CD4-positive, CD25-positive, alpha-beta regulatory T cell (primary cell): Measurements from ENCODE around the gene ZXDC. TPM values are rescaled to one million over a fixed set of nuclear protein-coding genes. Genes with fewer than 3 reads are reported as not detected.

Experiments used
- ATAC-seq, 2 donors: fragments of 150-1000 bp; cut with Tn5 transposase; one replicate each; pipeline ENCODE4 v1.10.0; 2021; ENCODE audit warnings: low read depth in 2 of 2, moderate number of reproducible peaks in 2 of 2, moderate library complexity in 1 of 2
- DNase-seq, 3 donors: peaks; one replicate each; pipeline versions ENCODE4 v3.0.0 to v3.0.0-alpha.2; 2012 to 2022; ENCODE audit warnings: mixed read lengths in 1 of 3
- H3K27ac ChIP-seq: one replicate; pipeline ENCODE4 v1.7.0; 2013; ENCODE audit warnings: mild to moderate bottlenecking, low read length; ENCODE audit not compliant: insufficient read depth, poor library complexity, severe bottlenecking
- H3K27me3 ChIP-seq: one replicate; pipeline ENCODE4 v1.7.0; 2013; ENCODE audit warnings: low read length; ENCODE audit not compliant: control insufficient read depth, insufficient read depth
- H3K36me3 ChIP-seq: one replicate; pipeline ENCODE4 v1.7.0; 2013; ENCODE audit warnings: mild to moderate bottlenecking, low read length, moderate library complexity; ENCODE audit not compliant: control insufficient read depth, insufficient read depth
- H3K4me1 ChIP-seq: 2 replicates; pipeline ENCODE4 v1.7.0; 2013; ENCODE audit warnings: mild to moderate bottlenecking, low read length; ENCODE audit not compliant: insufficient read depth, control insufficient read depth, poor library complexity, severe bottlenecking
- H3K4me3 ChIP-seq: one replicate; pipeline ENCODE4 v1.7.0; 2013; ENCODE audit warnings: low read depth, mild to moderate bottlenecking, low read length, moderate library complexity
- H3K9me3 ChIP-seq, 2 experiments: 1 replicate in 1 of 2; 2 replicates in 1 of 2; pipeline ENCODE4 v1.7.0; 2013; ENCODE audit warnings: low read length in 2 of 2, mild to moderate bottlenecking in 1 of 2, moderate library complexity in 1 of 2; ENCODE audit not compliant: control insufficient read depth in 2 of 2
- H3K27ac Mint-ChIP-seq, 3 donors: one replicate each; pipeline ENCODE4 v1.8.0; 2020 to 2022; ENCODE audit warnings: mild to moderate bottlenecking in 3 of 3, mixed read lengths in 3 of 3, moderate library complexity in 2 of 3
- H3K27me3 Mint-ChIP-seq: one replicate; pipeline ENCODE4 v1.8.0; 2022; ENCODE audit warnings: mild to moderate bottlenecking, mixed read lengths
- H3K36me3 Mint-ChIP-seq: one replicate; pipeline ENCODE4 v1.8.0; 2020; ENCODE audit warnings: mixed read lengths
- H3K4me1 Mint-ChIP-seq, 4 donors: one replicate each; pipeline ENCODE4 v1.8.0; 2020 to 2022; ENCODE audit warnings: mixed read lengths in 4 of 4, mild to moderate bottlenecking in 1 of 4
- H3K4me3 Mint-ChIP-seq, 4 donors: one replicate each; pipeline ENCODE4 v1.8.0; 2020 to 2022; ENCODE audit warnings: mild to moderate bottlenecking in 4 of 4, mixed read lengths in 4 of 4, moderate library complexity in 3 of 4
- H3K9me3 Mint-ChIP-seq, 7 donors: one replicate each; pipeline ENCODE4 v1.8.0; 2020 to 2022; ENCODE audit warnings: mixed read lengths in 7 of 7, mild to moderate bottlenecking in 3 of 7, moderate library complexity in 2 of 7
- polyA plus RNA-seq, 4 donors: library from polyadenylated mRNA; unstranded; fragments of 300-500 nt; fragmentation: Illumina TruSeq; gene quantifications; one replicate each; pipeline ENCODE4 v1.2.3, GENCODE V29; 2021
- total RNA-seq: library from RNA; stranded (reverse); gene quantifications from one replicate; pipeline ENCODE4 v1.2.3, GENCODE V29; 2022

ZXDC gene
- total and polyA plus RNA-seq, 5 donors from 2014 or later: 11.4 to 59.8 (median 12.4) TPM

DNA sequence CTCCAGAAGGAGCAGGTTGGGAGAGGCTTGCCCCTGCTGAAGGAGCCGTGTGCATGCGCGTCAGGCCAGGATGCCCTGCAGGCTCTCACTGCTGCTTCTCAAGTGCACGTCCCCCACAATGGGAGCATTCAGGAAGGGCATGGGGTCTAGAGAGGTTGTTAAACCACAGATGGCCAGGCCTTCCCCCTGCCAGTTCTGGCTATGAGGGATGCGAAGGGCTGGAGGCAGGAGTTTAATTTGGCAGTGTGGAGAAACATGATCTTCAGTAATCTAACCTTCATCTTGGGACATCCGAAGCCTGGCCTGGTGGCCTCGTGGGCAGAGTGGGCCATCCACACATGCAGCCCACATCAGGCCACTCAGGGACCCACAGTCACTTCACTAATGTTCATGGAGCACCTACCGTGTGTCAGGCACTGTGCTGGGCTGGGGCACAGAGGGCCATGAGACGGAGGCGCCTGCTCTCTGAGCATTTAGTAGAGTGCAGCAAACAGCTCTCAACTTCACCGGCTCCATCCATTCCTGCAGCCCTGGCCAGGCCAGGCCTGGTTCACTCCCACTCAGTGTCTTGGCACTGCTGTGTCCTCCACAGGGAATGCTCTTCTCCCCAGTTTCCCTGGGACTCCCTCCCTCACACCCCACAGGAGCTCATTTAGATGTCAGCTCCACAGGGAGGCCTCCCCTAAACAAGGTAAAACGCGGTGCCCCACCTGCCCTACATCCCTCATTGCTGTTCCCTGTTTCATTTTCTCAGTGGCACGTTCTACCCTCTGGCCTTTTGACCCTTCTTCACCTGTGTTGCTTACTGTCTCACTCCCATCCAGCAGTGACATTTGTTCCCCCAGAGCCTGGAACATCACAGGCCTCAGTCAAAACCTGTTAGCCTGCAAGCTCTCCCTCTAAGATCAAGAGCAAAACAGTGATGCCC is 77.0 kb downstream of the ZXDC start:
- Histone ChIP-seq H3K4me3 (no peak overlapping the region), H3K36me3 (no peaks in the 10 kb centered on the region), H3K9me3 (no peaks in the 10 kb centered on the region), H3K4me1 (no peaks in the 10 kb centered on the region), H3K27ac (no peak overlapping the region), H3K27me3 (peaks cover 2% of the 10 kb centered on the region)
- no peak for DNase-seq
- ATAC-seq: no peak
- Mint-ChIP-seq H3K27me3 (peaks cover 6% of the 10 kb centered on the region), H3K36me3 (no peaks in the 10 kb centered on the region), H3K4me1 (no peaks in the 10 kb centered on the region), H3K9me3 (peaks cover 0 to 2% (median 0%) of the 10 kb centered on the region in 7 donors), H3K27ac (no peak overlapping the region), H3K4me3 (no peak overlapping the region)

- no peaks in the 10 kb centered on the region for H3K4me1 ChIP-seq
- H3K4me3 ChIP-seq: no peak overlapping the region
- no peak overlapping the region for H3K27ac Mint-ChIP-seq
- H3K36me3 Mint-ChIP-seq: no peaks in the 10 kb centered on the region
- peaks cover 4% of the 10 kb centered on the region for H3K27me3 ChIP-seq
- no peaks in the 10 kb centered on the region for H3K4me1 Mint-ChIP-seq
- no peak for DNase-seq
- no peak overlapping the region for H3K4me3 Mint-ChIP-seq
- H3K9me3 ChIP-seq: no peaks in the 10 kb centered on the region
- H3K9me3 Mint-ChIP-seq: peaks cover 0 to 2% (median 0%) of the 10 kb centered on the region in 7 donors
- no peak for ATAC-seq
- H3K27ac ChIP-seq: no peak overlapping the region
- no peaks in the 10 kb centered on the region for H3K36me3 ChIP-seq
- peaks cover 6% of the 10 kb centered on the region for H3K27me3 Mint-ChIP-seq
These were observed 77.9 kb downstream of the ZXDC start for GRCh38 chr3:126397610-126398422.

DNA sequence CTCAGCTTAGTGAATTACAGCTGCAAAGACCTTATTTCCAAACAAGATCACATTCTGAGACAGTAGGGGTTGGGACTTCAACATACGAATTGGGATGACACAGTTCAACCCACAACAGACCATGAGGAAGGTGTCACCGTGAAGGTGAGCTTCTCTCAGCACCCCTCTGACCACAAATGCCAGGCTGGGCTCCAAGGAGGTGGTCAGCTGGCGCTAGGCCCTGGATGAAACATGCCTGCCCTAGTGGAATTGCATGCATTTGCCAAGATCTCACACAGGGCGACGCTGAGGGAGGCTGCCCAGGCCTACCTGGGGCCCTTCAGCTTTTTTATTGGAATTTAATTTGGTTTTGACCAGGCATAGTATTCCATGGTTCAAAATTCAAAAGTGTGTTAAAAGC is 79.2 kb downstream of the ZXDC start:
- H3K36me3 Mint-ChIP-seq: no peaks in the 10 kb centered on the region
- no peaks in the 10 kb centered on the region for H3K36me3 ChIP-seq

DNA sequence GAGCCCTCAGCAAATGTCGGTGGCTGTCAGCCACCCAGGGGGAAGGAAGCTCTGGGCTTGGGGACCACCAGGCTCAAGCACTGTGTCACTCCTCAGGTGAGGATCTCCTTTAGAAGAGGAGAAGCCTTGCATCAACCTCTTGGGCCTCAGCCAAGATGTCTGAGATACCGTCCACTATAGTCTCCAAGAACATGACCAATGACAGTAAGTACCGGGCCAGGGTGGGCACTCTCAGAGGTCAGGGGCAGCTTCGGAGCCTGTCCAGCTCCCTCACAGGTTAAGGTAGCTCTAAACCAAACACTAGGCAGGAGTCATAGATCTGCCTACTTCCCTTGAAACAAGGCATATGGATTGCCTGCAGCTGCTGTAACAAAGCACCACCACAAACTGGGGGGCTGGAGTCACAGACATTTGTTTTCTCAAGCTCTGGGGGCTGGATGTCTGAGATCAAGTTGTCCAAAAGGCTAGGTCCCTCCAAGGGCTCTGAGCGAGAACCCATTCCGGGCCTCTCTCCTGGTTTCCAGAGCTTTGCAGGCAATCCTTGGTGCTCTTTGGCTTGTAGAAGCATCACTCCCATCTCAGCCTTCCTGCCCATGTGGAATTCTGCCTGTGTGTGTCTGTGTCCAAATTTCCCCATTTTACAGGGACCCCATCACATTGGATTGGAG is 79.7 kb downstream of the ZXDC start:
- Histone ChIP-seq H3K4me1 (no peaks in the 10 kb centered on the region), H3K4me3 (no peak overlapping the region), H3K27ac (no peak overlapping the region), H3K27me3 (peaks cover 4% of the 10 kb centered on the region), H3K9me3 (no peaks in the 10 kb centered on the region), H3K36me3 (no peaks in the 10 kb centered on the region)
- no peak for ATAC-seq
- Mint-ChIP-seq H3K9me3 (peaks cover 0 to 2% (median 0%) of the 10 kb centered on the region in 7 donors), H3K4me3 (no peak overlapping the region), H3K27ac (no peak overlapping the region), H3K4me1 (no peaks in the 10 kb centered on the region), H3K36me3 (no peaks in the 10 kb centered on the region), H3K27me3 (peaks cover 19% of the 10 kb centered on the region)
- DNase-seq: no peak

More for the DNA sequence above, 79.2 kb downstream of the ZXDC start:
- Mint-ChIP-seq H3K4me1 (no peaks in the 10 kb centered on the region), H3K27ac (no peak overlapping the region), H3K9me3 (peaks cover 0 to 2% (median 0%) of the 10 kb centered on the region in 7 donors), H3K4me3 (no peak overlapping the region), H3K27me3 (peaks cover 16% of the 10 kb centered on the region)
- no peak for DNase-seq
- H3K4me3 ChIP-seq: no peak overlapping the region
- H3K27ac ChIP-seq: no peak overlapping the region
- no peak for ATAC-seq
- H3K9me3 ChIP-seq: no peaks in the 10 kb centered on the region
- H3K27me3 ChIP-seq: peaks cover 4% of the 10 kb centered on the region
- H3K4me1 ChIP-seq: no peaks in the 10 kb centered on the region

DNA sequence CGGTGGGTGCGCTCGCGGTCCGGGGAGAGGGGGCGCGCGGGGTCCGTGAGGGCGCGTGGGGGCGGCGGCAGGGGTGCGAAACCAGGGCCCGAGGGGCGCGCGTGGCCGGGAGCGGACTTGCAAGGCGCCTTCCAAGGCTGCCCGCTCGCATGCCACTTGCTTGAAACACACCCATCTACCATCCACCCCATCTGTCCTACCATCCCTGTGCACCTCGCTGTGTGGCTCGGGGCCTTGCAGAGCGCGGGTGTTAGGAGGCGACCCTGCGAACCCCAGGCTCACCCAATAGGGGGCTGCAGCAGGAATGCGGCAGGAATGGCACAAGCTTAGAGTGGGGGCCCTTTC is 80.7 kb downstream of the ZXDC start:
- ATAC-seq (no peak), DNase-seq (no peak)
- H3K36me3 ChIP-seq: no peaks in the 10 kb centered on the region
- peaks cover 0 to 5% (median 0%) of the 10 kb centered on the region in 7 donors for H3K9me3 Mint-ChIP-seq
- no peaks in the 10 kb centered on the region for H3K9me3 ChIP-seq
- peaks cover 24% of the 10 kb centered on the region for H3K27me3 Mint-ChIP-seq
- no peak overlapping the region for H3K27ac Mint-ChIP-seq
- H3K36me3 Mint-ChIP-seq: no peaks in the 10 kb centered on the region
- peaks cover 4% of the 10 kb centered on the region for H3K27me3 ChIP-seq
- peaks cover 0 to 3% (median 0%) of the 10 kb centered on the region in 4 donors for H3K4me1 Mint-ChIP-seq
- H3K4me3 Mint-ChIP-seq: no peak overlapping the region
- no peak overlapping the region for H3K27ac ChIP-seq
- H3K4me1 ChIP-seq: no peaks in the 10 kb centered on the region
- H3K4me3 ChIP-seq: no peak overlapping the region

DNA sequence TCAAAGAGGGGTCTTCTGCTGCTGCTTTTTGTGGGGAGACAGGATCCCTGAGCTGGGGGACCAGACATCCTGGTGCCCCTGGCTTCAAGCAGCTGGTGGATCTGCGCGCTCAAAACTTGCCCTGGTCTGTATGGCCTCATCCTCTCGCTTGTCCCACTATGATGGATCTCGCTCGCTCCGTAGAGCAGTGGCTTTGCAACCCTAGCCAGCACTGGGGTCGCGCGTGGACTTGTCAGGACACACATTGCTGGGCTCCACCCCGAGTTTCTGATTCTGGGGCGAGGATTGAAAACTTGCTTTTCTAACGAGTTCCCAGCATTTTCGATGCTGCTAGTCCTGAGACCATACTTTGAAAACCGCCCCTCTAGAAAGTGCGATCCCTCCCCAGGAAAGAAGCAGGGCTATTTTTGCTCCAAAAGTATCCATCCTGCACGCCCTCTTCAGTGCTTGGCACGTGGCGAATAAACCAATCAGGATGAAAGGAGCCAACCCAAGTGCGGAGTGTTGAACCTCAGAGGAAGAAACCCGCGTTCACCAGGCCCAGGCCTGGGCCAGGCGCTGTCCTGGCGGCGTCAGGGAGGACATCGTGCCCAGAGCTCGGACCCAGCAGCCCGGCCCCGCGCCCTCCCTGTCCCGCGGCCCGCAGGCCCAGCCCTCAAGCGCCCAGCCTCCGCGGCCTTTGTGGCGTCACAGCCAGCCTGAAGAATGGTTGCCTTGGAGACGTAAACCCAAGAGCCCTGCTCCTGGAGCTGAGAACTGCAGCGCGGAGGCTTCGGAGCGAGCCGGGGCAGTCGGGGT is 81.3 kb downstream of the ZXDC start, which contains the start of gene CFAP100:
Gene CFAP100, plus strand, starts transcription at position 731 of the 798 bp plus-strand sequence. CDS start 1,092 bp downstream, outside the sequence.
- Histone ChIP-seq H3K9me3 (no peaks in the 10 kb centered on the region), H3K4me1 (no peaks in the 10 kb centered on the region), H3K27ac (no peak within 1 kb of the TSS), H3K36me3 (no peaks in the 10 kb centered on the region), H3K27me3 (peaks cover 4% of the 10 kb centered on the region), H3K4me3 (no peak within 1 kb of the TSS)
- DNase-seq: no peak
- Mint-ChIP-seq H3K4me1 (peaks cover 0 to 7% (median 2%) of the 10 kb centered on the region in 4 donors), H3K27me3 (peaks cover 30% of the 10 kb centered on the region), H3K4me3 (no peak within 1 kb of the TSS), H3K9me3 (peaks cover 0 to 5% (median 0%) of the 10 kb centered on the region in 7 donors), H3K27ac (no peak within 1 kb of the TSS), H3K36me3 (no peaks in the 10 kb centered on the region)
- ATAC-seq: no peak

DNA sequence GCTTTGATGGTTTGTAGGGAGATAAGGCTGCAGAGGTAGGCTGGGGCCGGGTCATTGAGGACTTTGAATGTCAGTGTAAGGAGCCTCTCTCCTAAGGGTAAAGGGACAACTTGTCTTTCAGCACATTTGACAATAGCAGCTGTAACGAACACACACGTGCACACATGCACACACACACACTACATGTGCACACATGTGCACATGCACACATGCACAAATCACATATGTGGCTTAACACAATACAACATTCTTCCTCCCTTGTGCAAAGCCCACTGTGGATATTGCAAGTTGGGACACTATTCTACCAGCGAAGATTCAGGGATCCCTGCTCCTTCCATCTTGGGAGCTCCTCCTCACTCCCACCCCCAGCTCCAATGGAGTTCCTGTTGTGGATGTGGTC is 82.1 kb downstream of the ZXDC start:
- H3K4me1 Mint-ChIP-seq: peaks cover 0 to 7% (median 2%) of the 10 kb centered on the region in 4 donors
- H3K27me3 ChIP-seq: peaks cover 4% of the 10 kb centered on the region
- ATAC-seq (no peak), DNase-seq (no peak)
- no peaks in the 10 kb centered on the region for H3K36me3 Mint-ChIP-seq
- H3K4me1 ChIP-seq: no peaks in the 10 kb centered on the region
- H3K27ac Mint-ChIP-seq: no peak overlapping the region
- H3K27me3 Mint-ChIP-seq: peaks cover 30% of the 10 kb centered on the region
- no peak overlapping the region for H3K4me3 Mint-ChIP-seq
- H3K36me3 ChIP-seq: no peaks in the 10 kb centered on the region
- no peak overlapping the region for H3K4me3 ChIP-seq
- H3K27ac ChIP-seq: no peak overlapping the region
- no peaks in the 10 kb centered on the region for H3K9me3 ChIP-seq
- peaks cover 0 to 3% (median 0%) of the 10 kb centered on the region in 7 donors for H3K9me3 Mint-ChIP-seq
